Endothelial cell of umbilical vein (primary cell): ENCODE measurements around the gene PPP1CB. TPM values are rescaled to one million over a fixed set of nuclear protein-coding genes. Genes with fewer than 3 reads are reported as not detected.

Experiments used
- BruUV-seq: library from RNA; stranded (reverse); fragments of 400-500 nt; replicated peaks from 2 replicates; lab custom pipeline; 2021; lab: Mats Ljungman, UMichigan
- CTCF ChIA-PET: fragments of 300-600, 350-600 bp; sonication (Branson Sonifier 250); formaldehyde crosslinking; loops from one replicate; lab custom pipeline; 2021; ENCODE audit warnings: antibody characterized with exemption, inconsistent platforms; lab: Charles Lee
- POLR2A ChIA-PET: fragments of 300-600, 350-600 bp; sonication (Branson Sonifier 250); formaldehyde crosslinking; loops from one replicate; lab custom pipeline; 2021; ENCODE audit warnings: antibody characterized with exemption, inconsistent platforms; lab: Charles Lee
- DNase-seq: peaks from one replicate; pipeline ENCODE4 v3.0.0-alpha.2; 2011; ENCODE audit warnings: low read depth, low spot score
- FAIRE-seq: peaks from 2 replicates; lab custom pipeline; 2011; peaks lifted over from hg19 to GRCh38; lab: Jason Lieb, UNC
- H2AFZ ChIP-seq: 2 replicates; pipeline ENCODE4 v1.6.0; 2012; ENCODE audit warnings: low read depth, low read length, control low read depth, inconsistent platforms
- H3K27ac ChIP-seq: 2 replicates; pipeline ENCODE4 v1.5.1; 2011; ENCODE audit warnings: low read depth, mild to moderate bottlenecking, control low read depth, low read length, moderate library complexity; ENCODE audit not compliant: insufficient read depth
- H3K27me3 ChIP-seq, 2 experiments: 2 replicates each; pipeline versions ENCODE4 v1.6.0 to v1.6.1; 2011; ENCODE audit warnings: low read length in 2 of 2, mixed read lengths in 1 of 2; ENCODE audit not compliant: control insufficient read depth in 2 of 2, insufficient read depth in 2 of 2
- H3K36me3 ChIP-seq, 2 experiments: 2 replicates in 1 of 2; 3 replicates in 1 of 2; pipeline ENCODE4 v1.5.1; 2011; ENCODE audit warnings: low read length in 2 of 2, mild to moderate bottlenecking in 1 of 2, moderate library complexity in 1 of 2; ENCODE audit not compliant: control insufficient read depth in 2 of 2, insufficient read depth in 2 of 2; ENCODE audit errors: extremely low read depth in 1 of 2
- H3K4me1 ChIP-seq: 3 replicates; pipeline ENCODE4 v1.5.1; 2011; ENCODE audit warnings: mild to moderate bottlenecking, low read length; ENCODE audit not compliant: control insufficient read depth, insufficient read depth; ENCODE audit errors: extremely low read depth
- H3K4me2 ChIP-seq: 2 replicates; pipeline ENCODE4 v1.6.1; 2011; ENCODE audit warnings: low read length, control low read depth, mixed read lengths; ENCODE audit not compliant: insufficient read depth
- H3K4me3 ChIP-seq, 3 experiments: fragments of 200-600 bp in 1 of 3; sonication (generic), shearing (Covaris generic) in 1 of 3; replicated peaks in 1 of 3; 2 replicates each; pipeline ENCODE4 v1.5.1; 2011 to 2016; ENCODE audit warnings: control low read depth in 3 of 3, low read length in 3 of 3, mild to moderate bottlenecking in 2 of 3, inconsistent platforms in 1 of 3, low read depth in 1 of 3, moderate library complexity in 1 of 3; ENCODE audit not compliant: insufficient read depth in 1 of 3
- H3K79me2 ChIP-seq: 2 replicates; pipeline ENCODE4 v1.6.0; 2012; ENCODE audit warnings: low read length, inconsistent platforms; ENCODE audit not compliant: control insufficient read depth, insufficient read depth
- H3K9ac ChIP-seq: replicated peaks from 2 replicates; pipeline ENCODE3; 2011; ENCODE audit warnings: low read length, control low read depth; ENCODE audit not compliant: insufficient read depth; ENCODE audit errors: extremely low read depth
- H3K9me1 ChIP-seq: replicated peaks from 3 replicates; pipeline ENCODE4 v1.6.0; 2011; ENCODE audit warnings: mild to moderate bottlenecking, low read length; ENCODE audit not compliant: control insufficient read depth, insufficient read depth; ENCODE audit errors: extremely low read depth
- H3K9me3 ChIP-seq: replicated peaks from 2 replicates; pipeline ENCODE4 v1.5.1; 2012; ENCODE audit warnings: low read length, inconsistent platforms; ENCODE audit not compliant: control insufficient read depth, insufficient read depth
- H4K20me1 ChIP-seq: replicated peaks from 2 replicates; pipeline ENCODE3; 2011; ENCODE audit warnings: mild to moderate bottlenecking, low read length; ENCODE audit not compliant: control insufficient read depth, insufficient read depth; ENCODE audit errors: extremely low read depth
- EZH2 ChIP-seq: IDR thresholded peaks from 2 replicates; pipeline ENCODE4 v1.6.1; 2012; ENCODE audit warnings: borderline replicate concordance, low read depth, mild to moderate bottlenecking, moderate library complexity, low read length, inconsistent platforms; ENCODE audit not compliant: severe bottlenecking
- FOS ChIP-seq: IDR thresholded peaks from 2 replicates; pipeline ENCODE4 v1.6.1; 2011; ENCODE audit warnings: mild to moderate bottlenecking, low read length, moderate library complexity, borderline replicate concordance; ENCODE audit not compliant: insufficient read depth
- JUN ChIP-seq: IDR thresholded peaks from 2 replicates; pipeline ENCODE4 v1.6.1; 2011; ENCODE audit warnings: borderline replicate concordance, low read depth; ENCODE audit not compliant: insufficient read length, insufficient read depth
- MYC ChIP-seq: IDR thresholded peaks from one replicate; pipeline ENCODE4 v1.6.1; 2011; ENCODE audit warnings: mild to moderate bottlenecking, low read depth, low read length
- POLR2A ChIP-seq: IDR thresholded peaks from 2 replicates; pipeline ENCODE4 v1.6.1; 2012; ENCODE audit warnings: low read depth, mild to moderate bottlenecking, control low read depth, low read length
- POLR2AphosphoS5 ChIP-seq: IDR thresholded peaks from 2 replicates; pipeline ENCODE4 v1.6.1; 2012; ENCODE audit warnings: low read depth, mild to moderate bottlenecking, control low read depth, low read length, moderate library complexity; ENCODE audit not compliant: insufficient read depth
- dilution Hi-C: fragments of 300-500 bp; cut with MboI; formaldehyde crosslinking; loops from one replicate; pipeline ENCODE4 v1.15.0; 2019; ENCODE audit warnings: low sequenced_read_pairs; ENCODE audit not compliant: extremely low pct_ligation_motif_present
- intact Hi-C: fragments of 100-400 bp; cut with micrococcal nuclease; formaldehyde crosslinking; loops from one replicate; pipeline ENCODE4 v1.10.0; 2022
- polyA plus RNA-seq, 4 experiments: library from polyadenylated mRNA; depleted of rRNA in 3 of 4; stranded (reverse) in 3 of 4; unstranded in 1 of 4; fragments of >200 nt; gene quantifications; 2 replicates each; pipeline versions ENCODE4 v1.2.1 to v1.2.3, GENCODE V29; 2011 to 2012; ENCODE audit warnings: missing spikeins in 1 of 4
- total RNA-seq: library from RNA; stranded (reverse); gene quantifications from 2 replicates; pipeline ENCODE4 v1.2.3, GENCODE V29; 2021
- TF ChIP-seq, protein P1 (sequence below), 2 donors: IDR thresholded peaks; 1 replicate in 1 of 2; 2 replicates in 1 of 2; pipeline ENCODE4 v1.5.1; 2011; ENCODE audit warnings: low read length in 2 of 2, mild to moderate bottlenecking in 2 of 2, moderate library complexity in 2 of 2, control low read depth in 1 of 2, inconsistent platforms in 1 of 2, low read depth in 1 of 2; ENCODE audit not compliant: insufficient read depth in 1 of 2; ENCODE audit errors: extremely low read depth in 1 of 2

The PPP1CB gene
- total and polyA plus RNA-seq, 2 donors (not counting 3 experiments of a cell fraction or from before 2014, with no cell fraction given): 29.8 to 163 TPM

DNA sequence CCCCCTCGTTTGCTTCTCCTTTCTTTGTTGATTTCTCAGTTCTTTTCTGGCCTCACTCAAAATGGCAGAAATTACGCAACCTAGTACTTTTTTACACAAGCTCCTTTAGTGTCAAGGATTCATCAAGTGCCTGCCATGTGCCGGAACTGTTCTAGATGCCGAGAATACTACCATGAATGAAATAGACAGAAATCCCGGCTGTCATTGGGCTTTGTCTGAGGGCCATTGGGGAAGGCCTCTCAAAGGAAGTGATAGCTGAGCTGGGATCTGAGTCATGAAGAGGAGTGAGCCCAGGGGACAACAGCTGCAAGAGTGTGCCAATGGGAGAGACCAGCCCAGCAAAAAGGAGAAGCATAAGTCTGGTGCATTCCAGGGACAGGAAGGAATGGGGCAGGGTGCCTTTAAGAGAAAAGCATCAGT is 34.3 kb upstream of the PPP1CB start:
- no TSS peak for BruUV-seq
- dilution Hi-C loops: no loop called here

More for the DNA sequence above, 34.3 kb upstream of the PPP1CB start:
- Histone ChIP-seq H3K4me3 (no peak overlapping the region), H3K9me1 (no peaks in the 10 kb centered on the region), H3K9me3 (no peaks in the 10 kb centered on the region), H3K9ac (no peak overlapping the region), H3K36me3 (no peaks in the 10 kb centered on the region), H3K4me2 (no peak overlapping the region), H3K4me1 (peaks cover 14% of the 10 kb centered on the region), H3K27me3 (no peaks in the 10 kb centered on the region), H3K79me2 (no peaks in the 10 kb centered on the region), H3K27ac (peak overlapping the region; percentile 71), H4K20me1 (no peaks in the 10 kb centered on the region), H2AFZ (peak overlapping the region; percentile 61)
- ChIA-PET CTCF (interaction anchor here (0.7 to 1.5 kb wide), 5 partner anchors 12 to 123 kb away, joined by 3 to 7 read pairs (median 3); partner anchors contain the start of gene PPP1CB), POLR2A (interaction anchor here (0.7 kb wide), 1 partner anchor 14 kb away, joined by 12 read pairs; no protein-coding TSS in a partner anchor)
- peak; percentile 95 for FAIRE-seq
- DNase-seq: peak; percentile 49
- TF ChIP-seq JUN (peak; percentile 36), EZH2 (no peak), MYC (no peak), POLR2AphosphoS5 (peak; percentile 37), FOS (peak; percentile 50), POLR2A (no peak)
- TF ChIP-seq, protein P1, sequence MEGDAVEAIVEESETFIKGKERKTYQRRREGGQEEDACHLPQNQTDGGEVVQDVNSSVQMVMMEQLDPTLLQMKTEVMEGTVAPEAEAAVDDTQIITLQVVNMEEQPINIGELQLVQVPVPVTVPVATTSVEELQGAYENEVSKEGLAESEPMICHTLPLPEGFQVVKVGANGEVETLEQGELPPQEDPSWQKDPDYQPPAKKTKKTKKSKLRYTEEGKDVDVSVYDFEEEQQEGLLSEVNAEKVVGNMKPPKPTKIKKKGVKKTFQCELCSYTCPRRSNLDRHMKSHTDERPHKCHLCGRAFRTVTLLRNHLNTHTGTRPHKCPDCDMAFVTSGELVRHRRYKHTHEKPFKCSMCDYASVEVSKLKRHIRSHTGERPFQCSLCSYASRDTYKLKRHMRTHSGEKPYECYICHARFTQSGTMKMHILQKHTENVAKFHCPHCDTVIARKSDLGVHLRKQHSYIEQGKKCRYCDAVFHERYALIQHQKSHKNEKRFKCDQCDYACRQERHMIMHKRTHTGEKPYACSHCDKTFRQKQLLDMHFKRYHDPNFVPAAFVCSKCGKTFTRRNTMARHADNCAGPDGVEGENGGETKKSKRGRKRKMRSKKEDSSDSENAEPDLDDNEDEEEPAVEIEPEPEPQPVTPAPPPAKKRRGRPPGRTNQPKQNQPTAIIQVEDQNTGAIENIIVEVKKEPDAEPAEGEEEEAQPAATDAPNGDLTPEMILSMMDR (IDR thresholded peaks at IDR 0.05; ENCODE audit: extremely low read depth in 1 of 2, insufficient read depth in 1 of 2, low read depth in 1 of 2, low read length in 2 of 2): no peak
- intact Hi-C loops: loop anchor here (1.0 to 2.0 kb wide), 3 partner anchors 33 to 96 kb away; partner anchors contain the start of gene PPP1CB
